Neural progenitor cell (in vitro differentiated cells): Measurements from ENCODE around the gene HSP90B1.

Source experiments
- CTCF ChIP-seq: fragments of 200-600 bp; sonication (generic); IDR thresholded peaks from 2 replicates; pipeline ENCODE4 v1.5.1; 2017; ENCODE audit warnings: antibody characterized with exemption, mild to moderate bottlenecking
- EZH2 ChIP-seq: fragments of 200-600 bp; sonication (generic); IDR thresholded peaks from 2 replicates; pipeline ENCODE4 v1.6.1; 2017; ENCODE audit warnings: antibody characterized with exemption, mild to moderate bottlenecking, moderate library complexity
- EZH2phosphoT487 ChIP-seq: fragments of 200-600 bp; sonication (generic); IDR thresholded peaks from 2 replicates; pipeline ENCODE4 v1.6.1; 2017; ENCODE audit warnings: antibody characterized with exemption

DNA sequence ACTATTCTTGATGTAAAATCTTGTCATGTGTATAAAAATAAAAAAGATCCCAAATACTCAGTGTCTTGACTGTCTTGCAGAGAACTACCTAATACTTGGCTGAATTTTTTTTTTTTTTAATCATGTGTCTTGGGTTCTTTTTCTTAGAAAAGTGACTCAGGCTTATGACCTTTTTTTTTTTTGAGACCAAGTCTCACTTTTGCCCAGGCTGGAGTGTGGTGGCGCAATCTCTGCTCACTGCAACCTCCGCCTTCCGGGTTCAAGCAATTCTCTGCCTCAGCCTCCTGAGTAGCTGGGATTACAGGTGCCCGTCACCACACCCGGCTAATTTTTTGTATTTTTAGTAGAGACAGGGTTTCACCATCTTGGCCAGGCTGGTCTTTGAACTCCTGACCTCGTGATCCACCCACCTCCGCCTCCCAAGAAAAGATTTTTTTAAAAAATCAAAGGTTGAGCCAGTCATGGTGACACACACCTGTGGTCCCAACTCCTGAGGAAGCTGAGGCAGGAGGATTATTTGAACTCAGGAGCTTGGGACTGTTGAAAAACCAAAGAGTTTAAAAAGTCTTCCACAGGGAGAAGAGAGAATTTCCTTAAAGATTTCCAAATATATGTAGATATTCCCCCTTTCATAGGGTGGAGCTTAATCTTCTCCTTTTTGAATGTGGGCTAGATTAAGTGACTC is 17.8 kb downstream of the HSP90B1 start:
- no peak for TF ChIP-seq CTCF
- no peak for TF ChIP-seq EZH2phosphoT487
- TF ChIP-seq EZH2, result no peak
